NT2/D1 (cell line): Measurements from ENCODE around the gene FAM210B.
"Not testable (repeated sequence)": the region's sequence is repeated elsewhere in the genome, so short reads cannot be mapped to it uniquely, and the experiment has no call there.

Source experiments
- DNase-seq: peaks from one replicate; pipeline ENCODE4 v3.0.0-alpha.2; 2011; ENCODE audit warnings: low read depth, low spot score
- H3K27me3 ChIP-seq: 2 replicates; pipeline ENCODE4 v1.6.0; 2011; ENCODE audit warnings: mild to moderate bottlenecking; ENCODE audit not compliant: insufficient read length, insufficient read depth
- H3K36me3 ChIP-seq: 2 replicates; pipeline ENCODE4 v1.6.1; 2011; ENCODE audit warnings: mild to moderate bottlenecking, low read length, mixed read lengths; ENCODE audit not compliant: insufficient read depth, insufficient read length
- H3K4me1 ChIP-seq: 2 replicates; pipeline ENCODE4 v1.5.1; 2011; ENCODE audit not compliant: insufficient read depth, insufficient read length
- H3K4me3 ChIP-seq: 2 replicates; pipeline ENCODE4 v1.5.1; 2011; ENCODE audit warnings: low read depth; ENCODE audit not compliant: insufficient read length
- H3K9ac ChIP-seq: 2 replicates; pipeline ENCODE4 v1.6.0; 2011; ENCODE audit warnings: low read depth; ENCODE audit not compliant: insufficient read length
- H3K9me3 ChIP-seq: 2 replicates; pipeline ENCODE4 v1.5.1; 2011; ENCODE audit warnings: mild to moderate bottlenecking, low read length; ENCODE audit not compliant: insufficient read depth
- SUZ12 ChIP-seq: IDR thresholded peaks from 2 replicates; pipeline ENCODE4 v1.6.1; 2011; ENCODE audit not compliant: insufficient read length, insufficient read depth; ENCODE audit errors: extremely low read depth
- YY1 ChIP-seq: IDR thresholded peaks from 2 replicates; pipeline ENCODE4 v1.6.1; 2011; ENCODE audit not compliant: insufficient read length, insufficient read depth
- ZNF274 ChIP-seq: IDR thresholded peaks from 2 replicates; pipeline ENCODE4 v1.6.1; 2011; ENCODE audit warnings: mild to moderate bottlenecking, low read depth, low read length

FAM210B gene

DNA sequence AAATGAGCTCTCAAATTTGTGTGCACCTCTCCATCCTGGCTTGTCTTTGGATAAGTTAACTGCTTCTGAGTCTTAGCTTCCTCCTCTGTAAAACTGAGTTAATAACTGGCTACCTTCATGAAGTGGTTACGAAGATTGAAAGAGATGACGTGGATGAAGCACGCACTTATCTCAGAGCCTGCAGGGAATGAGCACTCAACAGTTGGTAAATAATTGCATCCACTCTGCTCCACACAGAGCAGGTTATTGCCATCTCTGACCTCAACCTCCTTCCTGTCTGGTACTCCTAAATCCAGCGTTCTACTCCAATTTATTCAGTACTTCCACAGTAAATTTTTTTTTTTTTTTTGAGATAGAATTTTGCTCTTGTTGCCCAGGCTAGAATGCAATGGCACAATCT is 26.4 kb downstream of the FAM210B start:
- Histone ChIP-seq H3K9me3 (no peaks in the 10 kb centered on the region), H3K9ac (no peak overlapping the region), H3K4me3 (no peak overlapping the region), H3K27me3 (no peaks in the 10 kb centered on the region), H3K4me1 (peaks cover 7% of the 10 kb centered on the region), H3K36me3 (peaks cover 91% of the 10 kb centered on the region)
- DNase-seq, result no peak
- TF ChIP-seq ZNF274, result no peak
- TF ChIP-seq YY1, result no peak
- TF ChIP-seq SUZ12, result no peak

DNA sequence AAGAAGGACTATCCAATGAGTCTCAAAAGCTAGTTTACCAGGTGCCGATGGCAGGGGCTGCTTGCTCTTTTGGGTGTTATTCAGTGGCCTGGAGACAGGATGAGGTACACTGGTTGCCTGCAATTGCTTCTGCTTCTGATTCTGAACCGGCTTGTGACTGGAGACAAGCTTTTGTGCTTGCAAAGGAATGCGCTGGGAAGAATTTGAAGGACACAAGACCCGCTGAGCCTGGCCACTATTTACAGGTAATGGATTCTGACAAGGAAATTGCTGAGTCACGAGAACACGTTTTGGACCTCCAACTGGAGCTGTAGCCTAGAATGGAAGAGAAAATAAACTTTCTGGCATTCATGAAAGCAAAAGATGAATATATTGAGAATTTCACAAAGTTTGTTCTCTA is 27.4 kb downstream of the FAM210B start:
- DNase-seq, result no peak
- Histone ChIP-seq H3K4me1 (peaks cover 7% of the 10 kb centered on the region), H3K9ac (no peak overlapping the region), H3K4me3 (no peak overlapping the region), H3K36me3 (peaks cover 91% of the 10 kb centered on the region), H3K27me3 (no peaks in the 10 kb centered on the region), H3K9me3 (no peaks in the 10 kb centered on the region)
- TF ChIP-seq ZNF274 (no peak), SUZ12 (no peak), YY1 (no peak)

DNA sequence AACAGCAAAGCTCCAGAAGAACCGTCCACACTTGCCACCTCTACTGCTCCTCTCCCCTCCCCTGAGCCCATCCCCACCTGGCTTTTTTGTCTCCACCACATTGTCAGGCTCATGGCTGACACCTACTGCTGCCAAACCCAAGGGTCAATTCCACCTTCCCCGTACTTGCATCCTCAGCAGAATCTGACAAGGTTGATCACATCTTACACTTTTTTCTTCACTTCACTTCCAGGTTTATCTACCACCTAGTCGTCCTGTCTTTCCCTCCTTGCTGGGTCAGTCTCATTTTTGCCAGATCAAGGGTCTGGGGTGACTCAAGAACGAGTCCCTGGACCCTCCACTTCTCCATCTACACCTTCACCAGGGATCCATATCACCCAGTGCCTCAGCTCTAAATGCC is 30.1 kb downstream of the FAM210B start:
- peaks cover 4% of the 10 kb centered on the region for H3K4me1 ChIP-seq
- no peak for TF ChIP-seq YY1
- H3K27me3 ChIP-seq, result no peaks in the 10 kb centered on the region
- H3K9ac ChIP-seq, result no peak overlapping the region
- no peak overlapping the region for H3K4me3 ChIP-seq
- H3K9me3 ChIP-seq, result no peaks in the 10 kb centered on the region
- H3K36me3 ChIP-seq, result peaks cover 73% of the 10 kb centered on the region
- DNase-seq, result no peak

DNA sequence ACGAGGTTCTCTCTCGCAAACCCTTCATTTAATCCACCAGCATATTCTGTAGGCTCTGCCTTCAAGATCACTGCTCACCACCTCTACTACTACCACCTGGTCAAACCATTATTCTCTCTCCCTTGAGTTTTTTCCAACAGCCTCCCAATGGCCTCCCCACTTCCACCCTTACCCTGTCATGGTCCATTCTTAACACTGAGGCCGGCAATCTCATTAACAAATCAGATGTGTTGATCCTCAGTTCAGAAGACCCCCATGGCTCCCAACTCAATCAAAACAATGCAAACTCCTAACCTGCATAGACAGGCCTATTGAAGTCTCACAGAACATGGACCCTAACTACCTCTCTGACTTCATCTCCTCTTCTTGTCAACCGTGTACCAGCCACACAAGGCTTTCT is 31.0 kb downstream of the FAM210B start:
- Histone ChIP-seq H3K27me3 (no peaks in the 10 kb centered on the region), H3K4me3 (no peak overlapping the region), H3K36me3 (peaks cover 68% of the 10 kb centered on the region), H3K9me3 (no peaks in the 10 kb centered on the region), H3K9ac (no peak overlapping the region), H3K4me1 (peaks cover 4% of the 10 kb centered on the region)
- DNase-seq, result no peak
- TF ChIP-seq SUZ12, result no peak
- TF ChIP-seq YY1, result no peak
- TF ChIP-seq ZNF274, result no peak

DNA sequence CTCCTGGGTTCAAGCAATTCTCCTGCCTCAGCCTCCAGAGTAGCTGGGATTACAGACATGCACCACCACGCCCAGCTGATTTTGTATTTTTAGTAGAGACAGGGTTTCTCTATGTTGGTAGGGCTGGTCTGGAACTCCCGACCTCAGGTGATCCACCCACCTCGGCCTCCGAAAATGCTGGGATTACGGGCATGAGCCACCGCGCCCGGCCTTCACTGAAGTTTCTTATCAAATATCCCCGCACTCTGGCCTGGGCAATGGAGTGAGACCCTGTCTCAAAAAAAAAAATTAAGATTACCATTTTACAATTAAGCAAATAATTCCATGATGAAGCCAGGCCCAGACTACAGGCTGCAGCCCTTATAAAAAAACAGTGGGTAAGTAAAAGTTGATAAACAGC is 31.6 kb downstream of the FAM210B start:
- H3K9ac ChIP-seq, H3K9me3 ChIP-seq, DNase-seq, H3K4me3 ChIP-seq, H3K4me1 ChIP-seq, H3K27me3 ChIP-seq: not testable (repeated sequence)
- H3K36me3 ChIP-seq, result peaks cover 67% of the 10 kb centered on the region

DNA sequence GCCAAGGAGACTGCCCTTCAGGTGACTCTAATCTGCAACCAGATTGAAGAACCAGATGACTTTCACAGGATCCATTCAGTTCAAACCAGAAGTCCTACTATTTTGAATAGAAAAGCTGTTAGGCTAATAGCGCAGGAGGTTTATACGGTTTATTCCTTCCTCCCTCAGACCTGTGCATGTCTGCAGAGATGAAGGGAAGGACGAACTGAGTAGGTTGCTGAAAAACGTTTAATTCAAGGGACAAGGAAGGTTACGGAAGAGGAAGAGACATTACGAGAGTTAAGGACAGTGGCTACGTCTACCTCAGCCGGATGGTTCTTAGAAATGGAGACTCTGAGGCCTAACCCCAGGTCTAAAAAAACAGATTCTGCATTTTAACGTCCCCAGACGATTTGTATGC is 32.3 kb downstream of the FAM210B start:
- H3K9me3 ChIP-seq, result no peaks in the 10 kb centered on the region
- H3K27me3 ChIP-seq, result no peaks in the 10 kb centered on the region
- H3K9ac ChIP-seq, result peak overlapping the region; percentile 90
- no peak for DNase-seq
- peak overlapping the region; percentile 97 for H3K4me3 ChIP-seq
- TF ChIP-seq ZNF274 (no peak), SUZ12 (no peak), YY1 (no peak)
- peaks cover 69% of the 10 kb centered on the region for H3K36me3 ChIP-seq
- H3K4me1 ChIP-seq, result peaks cover 2% of the 10 kb centered on the region

DNA sequence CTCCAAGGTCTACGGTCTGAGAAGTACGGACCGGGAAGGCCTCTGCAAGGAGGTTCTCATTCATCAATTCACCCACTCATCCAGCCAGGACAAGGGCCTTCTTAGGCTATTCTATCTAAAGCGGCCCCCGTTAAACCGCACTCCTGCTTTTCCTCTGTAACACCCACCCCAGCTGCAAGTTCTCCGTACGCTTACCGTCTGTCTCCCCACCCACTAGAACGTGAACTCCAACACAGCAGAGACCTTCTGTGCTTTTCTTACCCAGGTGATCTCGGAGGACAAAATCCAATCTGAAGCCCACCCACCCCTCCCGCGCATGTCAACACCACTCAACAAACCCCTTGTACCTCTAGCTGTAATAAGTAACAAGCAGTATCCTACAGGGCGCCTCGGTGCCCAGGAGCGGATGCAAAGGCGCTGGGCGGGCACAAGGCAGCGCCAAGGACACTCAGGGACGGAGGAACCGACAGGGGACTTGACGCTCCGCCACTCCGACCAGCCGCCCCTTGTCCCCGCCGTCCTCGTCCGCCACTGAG is 32.9 kb downstream of the FAM210B start:
- peak overlapping the region; percentile 90 for H3K9ac ChIP-seq
- no peak for TF ChIP-seq YY1
- TF ChIP-seq ZNF274, result no peak
- TF ChIP-seq SUZ12, result no peak
- peak overlapping the region; percentile 97 for H3K4me3 ChIP-seq
- peaks cover 2% of the 10 kb centered on the region for H3K4me1 ChIP-seq
- no peaks in the 10 kb centered on the region for H3K27me3 ChIP-seq
- H3K36me3 ChIP-seq, result peaks cover 69% of the 10 kb centered on the region
- DNase-seq, result no peak
- H3K9me3 ChIP-seq, result no peaks in the 10 kb centered on the region
